Measurements from ENCODE around the gene NXPE4.
"Not testable (repeated sequence)": the region's sequence is repeated elsewhere in the genome, so short reads cannot be mapped to it uniquely, and the experiment has no call there.

Gene NXPE4

DNA sequence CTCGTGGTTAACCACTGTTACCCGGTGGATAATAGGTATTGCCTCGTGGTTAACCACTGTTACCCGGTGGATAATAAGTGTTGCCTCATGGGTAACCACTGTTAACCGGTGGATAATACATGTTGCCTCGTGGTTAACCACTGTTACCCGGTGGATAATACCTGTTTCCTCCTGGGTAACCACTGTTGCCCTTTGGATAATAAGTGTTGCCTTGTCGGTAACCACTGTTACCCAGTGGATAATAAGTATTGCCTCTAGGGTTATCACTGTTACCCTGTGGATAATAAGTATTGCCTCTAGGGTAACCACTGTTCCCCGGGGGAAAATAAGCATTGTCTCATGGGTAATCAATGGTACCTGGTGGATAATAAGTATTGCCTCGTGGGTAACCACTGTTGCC lies 15.0 kb upstream of the NXPE4 start:
- DNase-seq, result no peak

- DNase-seq, result no peak
Observed at GRCh38 chr11:114609429-114609828, 13.8 kb upstream of the NXPE4 start.

DNA sequence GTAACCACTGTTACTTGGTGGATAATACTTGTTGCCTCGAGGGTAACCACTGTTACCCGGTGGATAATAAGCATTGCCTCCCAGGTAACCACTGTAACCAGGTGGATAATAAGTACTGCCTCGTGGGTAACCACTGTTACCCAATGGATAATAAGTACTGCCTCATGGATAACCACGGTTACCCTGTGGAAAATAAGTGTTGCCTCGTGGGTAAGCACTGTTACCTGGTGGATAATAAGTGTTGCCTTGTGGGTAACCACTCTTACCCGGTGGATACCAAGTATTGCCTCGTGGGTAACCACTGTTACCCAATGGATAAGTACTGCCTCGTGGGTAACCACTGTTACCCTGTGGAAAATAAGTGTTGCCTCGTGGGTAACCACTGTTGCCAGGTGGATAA lies 13.0 kb upstream of the NXPE4 start:
- DNase-seq, result not testable (repeated sequence)

DNA sequence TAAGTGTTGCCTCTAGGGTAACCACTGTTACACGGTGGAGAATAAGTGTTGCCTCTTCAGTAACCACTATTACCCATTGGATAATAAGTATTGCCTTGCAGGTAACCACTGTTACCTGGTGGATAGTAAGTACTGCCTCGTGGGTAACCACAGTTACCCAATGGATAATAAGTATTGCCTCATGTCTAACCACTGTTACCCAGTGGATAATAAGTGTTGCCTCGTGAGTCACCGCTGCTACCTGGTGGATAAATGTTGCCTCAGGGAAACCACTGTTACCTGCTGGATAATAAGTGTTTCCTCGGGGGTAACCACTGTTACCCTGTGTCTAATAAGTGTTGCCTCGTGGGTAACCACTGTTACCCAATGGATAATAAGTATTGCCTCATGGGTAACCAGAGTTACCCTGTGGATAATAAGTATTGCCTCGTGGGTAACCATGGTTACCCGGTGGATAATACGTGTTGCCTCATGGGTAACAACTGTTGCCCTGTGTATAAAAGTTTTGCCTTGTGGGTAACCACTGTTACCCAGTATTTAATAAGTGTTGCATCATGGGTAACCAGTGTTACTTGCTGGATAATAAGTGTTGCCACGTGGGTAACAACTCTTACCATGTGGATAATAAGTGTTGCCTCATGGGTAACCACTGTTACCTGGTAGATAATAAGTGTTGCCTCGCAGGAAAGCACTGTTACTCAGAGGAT lies 12.3 kb upstream of the NXPE4 start:
- no peak for DNase-seq

DNA sequence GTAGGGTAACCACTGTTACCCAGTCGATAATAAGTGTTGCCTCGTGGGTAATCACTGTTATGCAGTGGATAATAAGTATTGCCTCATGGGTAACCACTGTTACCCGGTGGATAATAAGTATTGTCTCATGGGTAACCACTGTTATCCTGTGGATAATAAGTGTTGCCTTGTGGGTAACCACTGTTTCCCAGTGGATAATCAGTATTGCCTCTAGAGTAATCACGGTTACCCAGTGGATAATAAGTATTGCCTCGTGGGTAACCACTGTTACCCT lies 11.2 kb upstream of the NXPE4 start:
- not testable (repeated sequence) for DNase-seq

GRCh38 chr11:114606003-114606801 lies 10.6 kb upstream of the NXPE4 start:
- no peak for DNase-seq

GRCh38 chr11:114605370-114605769 lies 9.8 kb upstream of the NXPE4 start:
- no peak for DNase-seq

- no peak for DNase-seq
Observed at GRCh38 chr11:114604886-114605285, 9.3 kb upstream of the NXPE4 start.

DNA sequence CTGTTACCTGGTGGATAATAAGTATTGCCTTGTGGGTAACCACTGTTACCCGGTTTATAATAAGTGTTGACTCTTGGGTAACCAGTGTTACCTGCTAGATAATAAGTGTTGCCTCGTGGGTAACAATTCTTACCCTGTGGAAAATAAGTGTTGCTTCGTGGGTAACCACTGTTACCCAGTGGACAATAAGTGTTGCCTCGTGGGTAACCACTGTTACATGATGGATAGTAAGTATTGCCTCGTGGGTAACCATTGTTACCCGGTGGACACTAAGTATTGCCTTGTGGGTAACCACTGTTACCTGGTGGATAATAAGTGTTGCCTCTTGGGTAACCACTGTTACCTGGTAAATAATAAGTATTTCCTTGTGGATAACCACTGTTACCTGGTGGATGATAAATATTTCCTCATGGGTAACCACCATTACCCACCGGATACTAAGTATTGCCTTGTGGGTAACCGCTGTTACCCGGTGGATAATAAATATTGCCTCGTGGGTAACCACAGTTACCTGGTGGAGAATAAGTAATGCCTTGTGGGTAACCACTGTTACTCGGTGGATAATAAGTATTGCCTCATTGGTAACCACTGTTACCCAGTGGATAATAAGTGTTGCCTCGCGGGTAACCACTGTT lies 8.7 kb upstream of the NXPE4 start:
- DNase-seq, result no peak

DNA sequence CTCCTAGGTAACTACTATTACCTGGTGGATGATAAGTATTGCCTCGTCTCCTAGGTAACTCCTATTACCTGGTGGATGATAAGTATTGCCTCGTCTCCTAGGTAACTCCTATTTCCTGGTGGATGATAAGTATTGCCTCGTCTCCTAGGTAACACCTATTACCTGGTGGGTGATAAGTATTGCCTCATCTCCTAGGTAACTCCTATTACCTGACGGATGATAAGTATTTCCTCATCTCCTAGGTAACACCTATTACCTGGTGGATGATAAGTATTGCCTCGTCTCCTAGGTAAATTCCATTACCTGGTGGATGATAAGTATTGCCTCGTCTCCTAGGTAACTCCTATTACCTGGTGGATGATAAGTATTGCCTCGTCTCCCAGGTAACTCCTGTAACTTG lies 7.6 kb upstream of the NXPE4 start:
- DNase-seq, result not testable (repeated sequence)

DNA sequence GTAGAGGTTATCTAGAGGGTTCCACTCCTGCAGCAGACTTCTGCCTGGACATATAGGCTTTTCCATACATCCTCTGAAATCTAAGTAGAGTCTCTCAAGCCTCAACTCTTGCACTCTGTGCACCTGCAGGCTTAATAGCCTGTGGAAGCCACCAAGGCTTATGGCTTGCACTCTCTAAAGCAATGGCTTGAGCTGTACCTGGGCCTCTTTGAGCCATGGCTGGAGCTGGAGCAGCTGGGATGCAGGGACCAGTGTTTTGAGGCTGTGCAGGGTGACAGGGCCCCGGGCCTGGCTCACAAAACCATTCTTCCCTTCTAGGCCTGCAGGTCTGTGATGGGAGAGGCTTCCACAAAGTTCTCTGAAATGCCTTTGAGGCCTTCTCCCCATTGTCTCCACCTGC lies 2.9 kb upstream of the NXPE4 start:
- DNase-seq, result no peak

GRCh38 chr11:114596175-114596919 lies 761 bp upstream of the NXPE4 start:
- no peak for DNase-seq

GRCh38 chr11:114594703-114595102 lies 883 bp downstream of the NXPE4 start:
- DNase-seq, result no peak

DNA sequence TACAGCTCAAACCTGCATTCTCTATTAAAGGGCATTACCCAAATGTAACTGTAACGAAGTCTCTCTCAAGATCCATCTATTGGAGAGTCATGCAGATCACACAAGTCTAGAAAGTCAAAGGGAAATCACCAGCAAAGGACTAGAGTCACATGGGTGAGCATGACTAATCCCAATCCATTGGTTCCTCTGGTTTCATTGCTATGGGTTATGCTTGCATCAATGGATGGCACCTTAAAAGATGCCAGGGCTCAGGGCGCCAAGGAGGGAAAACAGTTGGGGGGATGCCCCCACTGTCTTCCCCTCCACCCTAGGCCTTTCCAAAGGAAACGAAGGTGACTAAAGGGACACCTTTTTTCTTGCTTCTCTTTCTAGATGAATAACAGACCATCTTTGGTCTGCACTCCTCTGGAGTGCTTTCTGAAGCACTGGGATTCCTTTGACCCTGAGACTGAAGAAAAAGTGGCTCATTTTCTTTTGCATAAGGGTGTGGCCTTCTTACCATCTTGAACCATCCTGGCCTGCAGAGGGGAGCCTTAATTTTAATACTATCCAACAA lies 8.1 kb downstream of the NXPE4 start:
- DNase-seq, result no peak

DNA sequence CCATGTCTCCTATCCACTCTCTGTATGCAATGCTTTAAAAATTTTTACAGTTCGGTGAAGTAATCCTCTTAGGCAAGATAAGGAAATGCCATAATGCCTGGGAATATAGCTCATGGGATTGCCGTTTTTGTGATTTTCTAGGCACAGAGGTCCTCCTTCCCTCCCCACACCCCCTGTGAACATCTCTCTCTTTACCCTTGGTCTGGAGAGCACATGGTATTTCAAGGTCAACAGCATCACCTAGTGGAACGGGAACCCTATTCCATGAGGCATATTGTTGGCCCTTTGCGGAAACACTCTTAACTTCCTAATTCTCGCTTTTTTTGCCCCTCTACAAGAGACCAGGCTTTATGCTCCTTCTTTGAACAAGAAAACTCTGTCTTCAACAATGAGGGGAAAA lies 8.8 kb downstream of the NXPE4 start:
- no peak for DNase-seq

- no peak for DNase-seq
Observed at GRCh38 chr11:114571712-114572111, 23.9 kb downstream of the NXPE4 start.

DNA sequence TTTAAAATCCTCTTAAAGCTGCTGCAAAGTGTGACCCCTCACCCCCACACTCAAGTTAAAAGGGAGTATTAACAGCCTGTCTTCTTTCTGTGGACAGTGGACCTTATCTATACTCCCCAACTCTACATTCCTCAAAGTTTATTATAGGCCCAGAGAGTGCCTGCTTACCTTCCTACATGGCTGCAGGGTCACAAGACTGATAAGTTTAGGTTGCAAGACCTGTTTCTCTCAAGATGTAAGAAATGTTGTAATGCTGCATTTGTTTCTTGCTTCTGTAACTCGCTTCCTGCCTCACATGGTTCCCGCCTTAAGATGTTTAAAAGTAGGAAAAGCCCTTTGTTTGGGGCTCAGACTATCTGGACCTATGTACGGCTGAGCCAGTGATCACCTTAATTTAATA lies 25.8 kb downstream of the NXPE4 start:
- DNase-seq, result no peak

DNA sequence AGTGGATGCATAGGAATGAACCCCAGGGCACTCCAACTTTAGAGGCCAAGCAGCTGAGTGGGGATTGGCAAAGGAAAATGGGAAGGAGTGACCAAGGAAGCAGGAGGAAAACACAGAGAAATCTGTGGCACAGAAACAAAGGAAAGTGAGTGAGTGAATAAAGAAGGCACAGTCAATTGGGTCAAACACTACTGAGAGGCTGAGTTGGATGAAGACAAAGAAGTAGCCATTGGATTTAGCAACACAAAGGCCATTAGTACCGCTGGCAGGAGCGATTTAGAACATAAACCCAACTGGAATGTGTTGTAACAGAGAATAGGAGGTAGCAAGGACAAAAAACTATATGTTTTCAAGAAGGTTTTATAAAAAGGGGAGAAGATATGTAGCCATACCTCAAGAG lies 29.3 kb downstream of the NXPE4 start:
- no peak for DNase-seq

GRCh38 chr11:114564831-114565230 lies 30.8 kb downstream of the NXPE4 start:
- no peak for DNase-seq

DNA sequence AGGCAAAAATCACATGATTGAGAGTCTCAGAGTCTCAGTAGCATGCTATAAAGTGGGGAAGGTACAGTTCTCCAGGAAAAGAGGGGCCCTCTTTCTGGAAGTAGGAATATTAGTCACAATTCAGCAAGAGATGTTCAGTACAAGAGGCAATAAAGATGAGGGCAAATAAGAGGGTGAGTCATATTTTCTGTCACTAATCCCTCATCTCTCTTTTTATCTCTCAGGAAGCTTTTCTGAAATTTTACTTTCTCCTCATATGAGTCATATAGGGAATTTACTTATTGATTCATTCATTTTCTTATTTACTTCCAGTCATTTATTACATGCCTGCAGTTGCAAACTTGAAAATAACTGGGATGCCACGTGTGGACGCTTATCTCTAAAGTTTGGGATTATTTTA lies 32.5 kb downstream of the NXPE4 start:
- no peak for DNase-seq

GRCh38 chr11:114562166-114562916 lies 33.2 kb downstream of the NXPE4 start:
- no peak for DNase-seq

Measured in NCI-H446 treated with DMSO at 0.1 percent for 48 hours (cell line).